Keratinocyte (primary cell): ENCODE measurements around the gene PHRF1.

Experiments
- EZH2 ChIP-seq: IDR thresholded peaks from one replicate; pipeline ENCODE4 v1.6.1; 2012; ENCODE audit warnings: inconsistent platforms, mild to moderate bottlenecking, low read length, moderate library complexity
- TF ChIP-seq, protein P1 (sequence below), 3 experiments: IDR thresholded peaks in 1 of 3; conservative IDR thresholded peaks in 1 of 3; optimal IDR thresholded peaks in 1 of 3; 2 replicates in 2 of 3; 3 replicates in 1 of 3; pipeline versions ENCODE3 to v1.5.1; 2011; ENCODE audit warnings: low read length in 3 of 3, mild to moderate bottlenecking in 3 of 3, moderate library complexity in 2 of 3, control low read depth in 1 of 3, inconsistent platforms in 1 of 3; ENCODE audit not compliant: insufficient read depth in 2 of 3; ENCODE audit errors: extremely low read depth in 1 of 3

DNA sequence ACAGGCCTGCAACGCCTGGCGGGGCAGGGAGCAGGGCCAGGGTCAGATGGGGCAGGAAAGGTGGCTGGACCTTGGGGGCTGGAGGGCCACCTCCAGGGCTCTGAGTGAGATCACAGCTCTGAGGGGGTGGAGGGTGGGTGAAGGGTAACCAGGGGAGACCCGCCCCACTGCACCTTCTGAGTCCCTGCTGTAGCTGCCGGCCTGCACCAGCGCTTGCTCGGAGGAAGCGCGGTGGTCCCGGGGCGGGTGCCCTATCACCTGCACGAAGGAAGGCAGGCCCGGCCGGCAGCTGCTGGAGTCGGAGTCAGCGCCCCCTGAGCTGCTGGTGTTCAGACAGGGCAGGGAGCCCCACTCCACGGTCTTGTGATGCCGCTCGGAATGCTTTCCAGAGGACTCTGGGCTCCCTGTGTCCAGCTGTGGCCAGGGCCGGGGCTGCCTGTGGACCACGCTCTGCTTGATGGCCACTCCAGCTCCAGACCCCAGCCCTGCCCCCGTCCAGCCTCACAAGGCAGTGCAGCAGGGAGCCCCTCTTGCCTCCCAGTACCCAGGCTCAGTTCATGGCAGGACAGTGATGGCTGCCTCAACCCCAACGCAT is 19.5 kb upstream of the PHRF1 start:
- TF ChIP-seq EZH2 = no peak
- TF ChIP-seq, protein P1, sequence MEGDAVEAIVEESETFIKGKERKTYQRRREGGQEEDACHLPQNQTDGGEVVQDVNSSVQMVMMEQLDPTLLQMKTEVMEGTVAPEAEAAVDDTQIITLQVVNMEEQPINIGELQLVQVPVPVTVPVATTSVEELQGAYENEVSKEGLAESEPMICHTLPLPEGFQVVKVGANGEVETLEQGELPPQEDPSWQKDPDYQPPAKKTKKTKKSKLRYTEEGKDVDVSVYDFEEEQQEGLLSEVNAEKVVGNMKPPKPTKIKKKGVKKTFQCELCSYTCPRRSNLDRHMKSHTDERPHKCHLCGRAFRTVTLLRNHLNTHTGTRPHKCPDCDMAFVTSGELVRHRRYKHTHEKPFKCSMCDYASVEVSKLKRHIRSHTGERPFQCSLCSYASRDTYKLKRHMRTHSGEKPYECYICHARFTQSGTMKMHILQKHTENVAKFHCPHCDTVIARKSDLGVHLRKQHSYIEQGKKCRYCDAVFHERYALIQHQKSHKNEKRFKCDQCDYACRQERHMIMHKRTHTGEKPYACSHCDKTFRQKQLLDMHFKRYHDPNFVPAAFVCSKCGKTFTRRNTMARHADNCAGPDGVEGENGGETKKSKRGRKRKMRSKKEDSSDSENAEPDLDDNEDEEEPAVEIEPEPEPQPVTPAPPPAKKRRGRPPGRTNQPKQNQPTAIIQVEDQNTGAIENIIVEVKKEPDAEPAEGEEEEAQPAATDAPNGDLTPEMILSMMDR (optimal IDR thresholded peaks at IDR 0.05 in 1 of 3, IDR thresholded peaks at IDR 0.05 in 1 of 3, conservative IDR thresholded peaks at IDR 0.05 in 1 of 3; ENCODE audit: extremely low read depth in 1 of 3, insufficient read depth in 2 of 3, low read length in 3 of 3) = no peak
